Measurements from ENCODE around the gene R3HDM1. TPM values are rescaled to one million over a fixed set of nuclear protein-coding genes. Genes with fewer than 3 reads are reported as not detected.

R3HDM1 gene
- total RNA-seq, 2 donors from 2014 or later, result 9.3 to 51.5 TPM

- Histone ChIP-seq H3K27ac (no peak overlapping the region), H3K9me3 (no peaks in the 10 kb centered on the region), H3K4me3 (no peak overlapping the region), H3K27me3 (replicated peaks; ENCODE audit: insufficient read depth) (no peaks in the 10 kb centered on the region), H3K36me3 (no peaks in the 10 kb centered on the region), H3K4me1 (replicated peaks) (no peaks in the 10 kb centered on the region)
- no peak for DNase-seq (ENCODE audit: low spot score)
- TF ChIP-seq POLR2A (IDR thresholded peaks at IDR 0.05) (no peak), CTCF (IDR thresholded peaks at IDR 0.05) (no peak), POLR2AphosphoS5 (IDR thresholded peaks at IDR 0.05) (no peak)
- 96% methylated on average over 3 of the region's 3 CpGs for whole genome bisulfite sequencing
- intact Hi-C loops (cut with DNase I), result no loop called here
These were observed 50.0 kb downstream of the R3HDM1 start for GRCh38 chr2:135581282-135581681.

GRCh38 chr2:135582383-135582782 is 51.1 kb downstream of the R3HDM1 start:
- no peaks in the 10 kb centered on the region for H3K36me3 ChIP-seq
- TF ChIP-seq POLR2AphosphoS5 (IDR thresholded peaks at IDR 0.05), result no peak
- no peak for TF ChIP-seq POLR2A (IDR thresholded peaks at IDR 0.05)
- TF ChIP-seq CTCF (IDR thresholded peaks at IDR 0.05), result no peak
- H3K27ac ChIP-seq, result no peak overlapping the region
- no peaks in the 10 kb centered on the region for H3K9me3 ChIP-seq
- DNase-seq (ENCODE audit: low spot score), result no peak
- intact Hi-C loops (cut with DNase I), result no loop called here
- no peaks in the 10 kb centered on the region for H3K27me3 ChIP-seq (replicated peaks; ENCODE audit: insufficient read depth)
- no peaks in the 10 kb centered on the region for H3K4me1 ChIP-seq (replicated peaks)
- 69% methylated on average over 2 of the region's 2 CpGs for WGBS
- no peak overlapping the region for H3K4me3 ChIP-seq

GRCh38 chr2:135585586-135585985 is 54.3 kb downstream of the R3HDM1 start:
- no peak for DNase-seq (ENCODE audit: low spot score)
- no peak overlapping the region for H3K4me3 ChIP-seq
- TF ChIP-seq POLR2A (IDR thresholded peaks at IDR 0.05) (no peak), CTCF (IDR thresholded peaks at IDR 0.05) (no peak), POLR2AphosphoS5 (IDR thresholded peaks at IDR 0.05) (no peak)
- H3K4me1 ChIP-seq (replicated peaks), result no peaks in the 10 kb centered on the region
- no peak overlapping the region for H3K27ac ChIP-seq
- H3K36me3 ChIP-seq, result no peaks in the 10 kb centered on the region
- intact Hi-C loops (cut with DNase I), result no loop called here
- 78% methylated on average over 2 of the region's 2 CpGs for WGBS
- H3K27me3 ChIP-seq (replicated peaks; ENCODE audit: insufficient read depth), result no peaks in the 10 kb centered on the region
- H3K9me3 ChIP-seq, result no peaks in the 10 kb centered on the region

- H3K36me3 ChIP-seq, result no peaks in the 10 kb centered on the region
- H3K4me1 ChIP-seq (replicated peaks), result no peaks in the 10 kb centered on the region
- TF ChIP-seq POLR2A (IDR thresholded peaks at IDR 0.05) (no peak), POLR2AphosphoS5 (IDR thresholded peaks at IDR 0.05) (no peak), CTCF (IDR thresholded peaks at IDR 0.05) (no peak)
- DNase-seq (ENCODE audit: low spot score), result no peak
- H3K4me3 ChIP-seq, result no peak overlapping the region
- intact Hi-C loops (cut with DNase I), result no loop called here
- H3K27me3 ChIP-seq (replicated peaks; ENCODE audit: insufficient read depth), result no peaks in the 10 kb centered on the region
- no peak overlapping the region for H3K27ac ChIP-seq
- 87% methylated on average over 1 of the region's 1 CpG for WGBS
- no peaks in the 10 kb centered on the region for H3K9me3 ChIP-seq
These were observed 54.9 kb downstream of the R3HDM1 start for GRCh38 chr2:135586148-135586547.

- intact Hi-C loops (cut with DNase I), result no loop called here
- H3K27ac ChIP-seq, result no peak overlapping the region
- no peaks in the 10 kb centered on the region for H3K9me3 ChIP-seq
- H3K36me3 ChIP-seq, result no peaks in the 10 kb centered on the region
- no peak for DNase-seq (ENCODE audit: low spot score)
- no peaks in the 10 kb centered on the region for H3K4me1 ChIP-seq (replicated peaks)
- H3K27me3 ChIP-seq (replicated peaks; ENCODE audit: insufficient read depth), result no peaks in the 10 kb centered on the region
- WGBS, result 91% methylated on average over 1 of the region's 1 CpG
- H3K4me3 ChIP-seq, result no peak overlapping the region
- TF ChIP-seq CTCF (IDR thresholded peaks at IDR 0.05), result no peak
- no peak for TF ChIP-seq POLR2A (IDR thresholded peaks at IDR 0.05)
- TF ChIP-seq POLR2AphosphoS5 (IDR thresholded peaks at IDR 0.05), result no peak
These were observed 56.7 kb downstream of the R3HDM1 start for GRCh38 chr2:135587958-135588357.

Measured in prostate gland (tissue), 2 donors.